Activated naive CD4-positive, alpha-beta T cell treated with anti-CD3 and anti-CD28 coated beads, Interleukin-2, amount 10 ng/mL, durations not matched to agents 7 days and 5 days (primary cell): Measurements from ENCODE around the gene GGT5.
"Not testable (repeated sequence)": the region's sequence is repeated elsewhere in the genome, so short reads cannot be mapped to it uniquely, and the experiment has no call there.

ENCODE experiments used
- CTCF ChIA-PET: fragments of 350-600 bp; sonication (Branson Sonifier 250); formaldehyde crosslinking; loops from one replicate; lab custom pipeline; 2021; ENCODE audit warnings: antibody characterized with exemption; lab: Charles Lee
- DNase-seq: peaks from one replicate; pipeline ENCODE4 v3.0.0-alpha.2; 2020
- H3K27ac Mint-ChIP-seq: one replicate; pipeline ENCODE4 v1.8.0; 2021; ENCODE audit warnings: mild to moderate bottlenecking, moderate library complexity, mixed read lengths
- H3K27me3 Mint-ChIP-seq: one replicate; pipeline ENCODE4 v1.8.0; 2021; ENCODE audit warnings: mild to moderate bottlenecking, mixed read lengths
- H3K36me3 Mint-ChIP-seq: one replicate; pipeline ENCODE4 v1.8.0; 2021; ENCODE audit warnings: mixed read lengths
- H3K4me1 Mint-ChIP-seq: one replicate; pipeline ENCODE4 v1.8.0; 2021; ENCODE audit warnings: mixed read lengths
- H3K4me3 Mint-ChIP-seq: one replicate; pipeline ENCODE4 v1.8.0; 2021; ENCODE audit warnings: mild to moderate bottlenecking, moderate library complexity, mixed read lengths
- H3K9me3 Mint-ChIP-seq: one replicate; pipeline ENCODE4 v1.8.0; 2021; ENCODE audit warnings: mixed read lengths

GGT5 gene

GRCh38 chr22:24245030-24245431 lies at the start of gene GGT5:
TSS of gene GGT5 (minus strand) at chr22:24245082. CDS start at chr22:24244725, 357 bp downstream.
- DNase-seq, H3K27me3 Mint-ChIP-seq, H3K36me3 Mint-ChIP-seq, H3K9me3 Mint-ChIP-seq, H3K4me3 Mint-ChIP-seq: not testable (repeated sequence)
- CTCF ChIA-PET = interaction anchor here (2.3 kb wide), 1 partner anchor 55 kb away, joined by 9 read pairs; no protein-coding TSS in a partner anchor
- Mint-ChIP-seq H3K27ac (peak within 1 kb of the TSS; percentile 80), H3K4me1 (peaks cover 44% of the 10 kb centered on the region)

- H3K36me3 Mint-ChIP-seq, H3K4me1 Mint-ChIP-seq, H3K4me3 Mint-ChIP-seq, CTCF ChIA-PET, H3K9me3 Mint-ChIP-seq, H3K27ac Mint-ChIP-seq, H3K27me3 Mint-ChIP-seq, DNase-seq: not testable (repeated sequence)
Observed at GRCh38 chr22:24292202-24292830, 47.4 kb upstream of the GGT5 start.

- Mint-ChIP-seq H3K4me3 (no peak overlapping the region), H3K27ac (no peak overlapping the region), H3K27me3 (no peaks in the 10 kb centered on the region), H3K4me1 (peaks cover 2% of the 10 kb centered on the region), H3K36me3 (peaks cover 6% of the 10 kb centered on the region), H3K9me3 (no peaks in the 10 kb centered on the region)
- DNase-seq = no peak
- CTCF ChIA-PET = no interaction called here
Observed at GRCh38 chr22:24291515-24292201, 46.8 kb upstream of the GGT5 start.

- H3K9me3 Mint-ChIP-seq = no peaks in the 10 kb centered on the region
- no peak overlapping the region for H3K27ac Mint-ChIP-seq
- DNase-seq = no peak
- H3K4me1 Mint-ChIP-seq = peaks cover 13% of the 10 kb centered on the region
- CTCF ChIA-PET = no interaction called here
- peaks cover 6% of the 10 kb centered on the region for H3K36me3 Mint-ChIP-seq
- H3K27me3 Mint-ChIP-seq = no peaks in the 10 kb centered on the region
- H3K4me3 Mint-ChIP-seq = no peak overlapping the region
Observed at GRCh38 chr22:24290459-24290858, 45.6 kb upstream of the GGT5 start.

GRCh38 chr22:24289741-24290163 lies 44.9 kb upstream of the GGT5 start:
- peaks cover 6% of the 10 kb centered on the region for H3K36me3 Mint-ChIP-seq
- no peaks in the 10 kb centered on the region for H3K9me3 Mint-ChIP-seq
- H3K4me1 Mint-ChIP-seq = peaks cover 20% of the 10 kb centered on the region
- DNase-seq = no peak
- H3K4me3 Mint-ChIP-seq = no peak overlapping the region
- no peaks in the 10 kb centered on the region for H3K27me3 Mint-ChIP-seq
- no peak overlapping the region for H3K27ac Mint-ChIP-seq
- CTCF ChIA-PET = no interaction called here

- CTCF ChIA-PET = interaction anchor here (0.9 kb wide), 1 partner anchor 59 kb away, joined by 3 read pairs; no protein-coding TSS in a partner anchor
- peaks cover 6% of the 10 kb centered on the region for H3K36me3 Mint-ChIP-seq
Observed at GRCh38 chr22:24289114-24289513, 44.2 kb upstream of the GGT5 start.

GRCh38 chr22:24287801-24288200 lies 42.9 kb upstream of the GGT5 start:
- H3K27me3 Mint-ChIP-seq, H3K27ac Mint-ChIP-seq, H3K36me3 Mint-ChIP-seq, H3K9me3 Mint-ChIP-seq, H3K4me3 Mint-ChIP-seq, CTCF ChIA-PET, DNase-seq: not testable (repeated sequence)
- peaks cover 30% of the 10 kb centered on the region for H3K4me1 Mint-ChIP-seq

More at GRCh38 chr22:24289114-24289513, 44.2 kb upstream of the GGT5 start:
- Mint-ChIP-seq H3K4me1 (peaks cover 23% of the 10 kb centered on the region), H3K27me3 (no peaks in the 10 kb centered on the region), H3K27ac (no peak overlapping the region), H3K4me3 (no peak overlapping the region), H3K9me3 (no peaks in the 10 kb centered on the region)
- DNase-seq = no peak

- Mint-ChIP-seq H3K4me1 (peaks cover 34% of the 10 kb centered on the region), H3K36me3 (peaks cover 13% of the 10 kb centered on the region)
- H3K27me3 Mint-ChIP-seq, H3K4me3 Mint-ChIP-seq, H3K9me3 Mint-ChIP-seq, H3K27ac Mint-ChIP-seq, CTCF ChIA-PET, DNase-seq: not testable (repeated sequence)
Observed at GRCh38 chr22:24287212-24287611, 42.3 kb upstream of the GGT5 start.

- H3K4me3 Mint-ChIP-seq = no peak overlapping the region
- DNase-seq = no peak
- H3K27ac Mint-ChIP-seq = peak overlapping the region; percentile 24
- H3K36me3 Mint-ChIP-seq = peaks cover 22% of the 10 kb centered on the region
- peaks cover 5% of the 10 kb centered on the region for H3K27me3 Mint-ChIP-seq
- CTCF ChIA-PET = interaction anchor here (1.0 to 2.1 kb wide), 4 partner anchors 17 to 237 kb away, joined by 3 to 5 read pairs (median 4); no protein-coding TSS in a partner anchor
- H3K9me3 Mint-ChIP-seq = no peaks in the 10 kb centered on the region
- H3K4me1 Mint-ChIP-seq = peaks cover 47% of the 10 kb centered on the region
Observed at GRCh38 chr22:24285245-24285644, 40.4 kb upstream of the GGT5 start.

- Mint-ChIP-seq H3K9me3 (no peaks in the 10 kb centered on the region), H3K36me3 (peaks cover 20% of the 10 kb centered on the region), H3K4me1 (peaks cover 47% of the 10 kb centered on the region), H3K27me3 (peaks cover 5% of the 10 kb centered on the region), H3K27ac (peak overlapping the region; percentile 24), H3K4me3 (no peak overlapping the region)
- CTCF ChIA-PET = interaction anchor here (1.0 to 2.1 kb wide), 4 partner anchors 18 to 238 kb away, joined by 3 to 5 read pairs (median 4); no protein-coding TSS in a partner anchor
- DNase-seq = no peak
Observed at GRCh38 chr22:24284747-24285203, 39.9 kb upstream of the GGT5 start.

GRCh38 chr22:24282401-24282800 lies 37.5 kb upstream of the GGT5 start:
- CTCF ChIA-PET = interaction anchor here (0.7 kb wide), 1 partner anchor 228 kb away, joined by 4 read pairs; no protein-coding TSS in a partner anchor
- Mint-ChIP-seq H3K4me3 (no peak overlapping the region), H3K9me3 (no peaks in the 10 kb centered on the region), H3K27me3 (peaks cover 5% of the 10 kb centered on the region), H3K36me3 (peaks cover 23% of the 10 kb centered on the region), H3K27ac (no peak overlapping the region), H3K4me1 (peaks cover 54% of the 10 kb centered on the region)
- no peak for DNase-seq

GRCh38 chr22:24280363-24280762 lies 35.5 kb upstream of the GGT5 start:
- H3K27ac Mint-ChIP-seq, H3K27me3 Mint-ChIP-seq, CTCF ChIA-PET, DNase-seq, H3K4me3 Mint-ChIP-seq, H3K9me3 Mint-ChIP-seq: not testable (repeated sequence)
- H3K4me1 Mint-ChIP-seq = peaks cover 43% of the 10 kb centered on the region
- H3K36me3 Mint-ChIP-seq = peaks cover 29% of the 10 kb centered on the region

GRCh38 chr22:24274696-24275405 lies 30.0 kb upstream of the GGT5 start:
- CTCF ChIA-PET, H3K27me3 Mint-ChIP-seq: not testable (repeated sequence)
- H3K4me1 Mint-ChIP-seq = peaks cover 47% of the 10 kb centered on the region

GRCh38 chr22:24273906-24274305 lies 29.0 kb upstream of the GGT5 start:
- H3K27me3 Mint-ChIP-seq, H3K27ac Mint-ChIP-seq, DNase-seq, H3K4me3 Mint-ChIP-seq, CTCF ChIA-PET, H3K9me3 Mint-ChIP-seq: not testable (repeated sequence)
- Mint-ChIP-seq H3K36me3 (peaks cover 17% of the 10 kb centered on the region), H3K4me1 (peaks cover 43% of the 10 kb centered on the region)

More at GRCh38 chr22:24274696-24275405, 30.0 kb upstream of the GGT5 start:
- H3K9me3 Mint-ChIP-seq, H3K4me3 Mint-ChIP-seq, DNase-seq, H3K27ac Mint-ChIP-seq: not testable (repeated sequence)
- H3K36me3 Mint-ChIP-seq = peaks cover 20% of the 10 kb centered on the region
